K562 treated with DMSO at 1 percent for 48 hours (cell line): ENCODE results near the gene FMR1. TPM values are rescaled to one million over a fixed set of nuclear protein-coding genes. Genes with fewer than 3 reads are reported as not detected.

Experiments used
- total RNA-seq: library from RNA; unstranded; fragments of 300-600 nt; gene quantifications from 2 replicates; pipeline ENCODE4 v1.2.3, GENCODE V29; 2022; ENCODE audit warnings: low replicate concordance; ENCODE audit errors: extremely low read depth

The FMR1 gene
- total RNA-seq: not detected in 2 replicates

GRCh38 chrX:147911192-147912022, at the start of gene FMR1:
TSS of gene FMR1 (plus strand) at chrX:147911919. CDS start at chrX:147912180, 261 bp downstream.

DNA sequence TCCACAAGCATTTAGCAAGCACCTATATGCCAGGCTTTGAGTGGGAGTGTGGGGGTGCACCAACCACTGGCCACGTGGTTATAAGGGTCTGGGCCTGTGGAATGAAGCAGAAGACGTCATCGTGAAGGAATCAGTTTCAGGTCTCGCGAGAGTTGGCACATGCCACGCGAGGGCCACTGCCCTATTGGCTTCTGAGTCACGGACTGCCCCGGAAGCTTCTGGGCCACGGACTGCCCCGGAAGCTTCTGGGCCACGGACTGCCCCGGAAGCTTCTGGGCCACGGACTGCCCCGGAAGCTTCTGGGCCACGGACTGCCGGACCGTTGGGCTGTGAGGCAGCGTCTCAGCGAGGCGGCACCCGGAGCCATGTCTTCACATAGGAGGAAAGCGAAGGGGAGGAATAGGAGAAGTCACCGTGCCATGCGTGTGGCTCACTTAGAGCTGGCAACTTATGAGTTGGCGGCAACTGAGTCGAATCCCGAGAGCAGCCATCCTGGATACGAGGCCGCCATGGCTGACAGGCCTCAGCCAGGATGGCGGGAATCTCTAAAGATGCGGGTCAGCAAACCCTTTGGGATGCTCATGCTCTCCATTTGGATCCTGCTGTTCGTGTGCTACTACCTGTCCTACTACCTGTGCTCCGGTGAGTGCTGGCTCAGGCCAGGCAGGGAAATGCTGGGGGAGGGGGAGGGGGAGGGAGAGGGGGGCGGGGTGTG, 69.5 kb downstream of the FMR1 start, which contains the start of gene FMR1NB:
Gene FMR1NB (plus strand): TSS at position 300 of the 715 bp plus-strand sequence. CDS start 66 bp downstream, at position 366.

Other genes starting within 250 kb of the FMR1 start
- not detected in 2 replicates for gene FMR1NB, start 69.4 kb downstream of the FMR1 start, total RNA-seq